Midbrain (tissue), 1 donor: ENCODE data around the gene LINS1.
A peak's percentile ranks its signal among the peaks of the same experiment; 100 is the strongest.

Experiments
- DNase-seq: peaks from one replicate; lab custom pipeline; 2025; lab: John Stamatoyannopoulos, UW

Gene LINS1

DNA sequence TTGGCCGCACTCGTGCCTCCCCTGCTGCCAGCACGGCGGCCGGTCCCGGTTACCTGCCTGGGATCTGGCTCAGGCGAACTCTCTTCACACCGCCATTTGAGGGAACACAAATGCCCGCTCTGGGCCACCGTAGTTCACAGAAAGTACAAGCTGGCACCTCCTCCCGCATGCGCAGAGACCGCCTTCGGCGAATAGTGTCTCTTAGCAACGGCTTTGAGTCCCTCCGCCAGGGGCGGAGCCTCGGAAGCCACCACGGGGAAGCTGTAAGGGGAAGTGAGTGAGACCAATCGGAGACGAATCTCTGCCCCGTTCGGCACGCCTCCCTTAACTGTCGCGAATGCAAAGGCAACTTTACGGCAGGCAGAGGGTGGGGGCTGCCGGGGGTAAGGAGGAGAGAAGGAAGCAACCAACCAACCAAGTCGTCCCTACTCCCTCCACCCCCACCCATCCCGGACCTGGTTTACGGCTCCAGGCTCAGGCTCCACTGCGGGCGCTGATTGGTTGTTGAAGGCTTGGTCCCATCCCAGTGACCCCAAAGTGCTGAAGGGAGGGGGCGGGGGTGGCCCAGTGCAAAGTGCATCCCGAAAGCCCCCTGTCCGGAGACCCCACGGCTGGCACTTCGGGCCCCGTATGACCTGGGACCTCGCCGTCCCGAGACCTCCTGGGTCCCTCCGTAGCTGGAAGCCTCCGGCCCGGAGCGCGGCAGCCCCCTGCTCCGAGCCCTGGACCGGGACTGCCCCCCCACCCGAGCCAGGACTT lies at the start of gene LINS1, which contains the start of gene ASB7:
Gene LINS1, minus strand, starts transcription at position 121 of the 759 bp plus-strand sequence. CDS start 21,342 bp downstream, outside the sequence.
Gene ASB7, plus strand, starts transcription at position 526 of the 759 bp plus-strand sequence. CDS start 9,628 bp downstream, outside the sequence.
- DNase-seq = peak; percentile 100

DNA sequence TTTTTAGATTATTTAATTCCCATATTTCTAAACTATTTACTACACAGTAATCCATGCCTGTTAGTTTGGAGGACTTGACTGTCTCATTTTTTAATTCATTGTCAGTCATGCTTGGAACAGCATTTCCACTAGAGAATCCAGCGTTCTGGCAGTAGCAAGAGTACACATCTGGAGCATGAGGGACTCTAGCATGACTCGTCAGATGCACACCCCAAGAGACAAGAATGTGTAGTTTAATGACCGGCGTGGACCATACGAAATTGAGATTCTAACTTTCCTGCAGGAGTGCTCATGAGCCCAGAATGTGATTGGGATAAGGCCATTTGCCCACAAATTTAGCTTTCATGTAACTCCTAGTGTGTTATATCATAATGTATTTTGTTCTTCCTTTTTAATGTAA lies 49.3 kb upstream of the LINS1 start:
- DNase-seq = no peak

- DNase-seq = no peak
Measured at GRCh38 chr15:100650685-100651084, 48.7 kb upstream of the LINS1 start.

DNA sequence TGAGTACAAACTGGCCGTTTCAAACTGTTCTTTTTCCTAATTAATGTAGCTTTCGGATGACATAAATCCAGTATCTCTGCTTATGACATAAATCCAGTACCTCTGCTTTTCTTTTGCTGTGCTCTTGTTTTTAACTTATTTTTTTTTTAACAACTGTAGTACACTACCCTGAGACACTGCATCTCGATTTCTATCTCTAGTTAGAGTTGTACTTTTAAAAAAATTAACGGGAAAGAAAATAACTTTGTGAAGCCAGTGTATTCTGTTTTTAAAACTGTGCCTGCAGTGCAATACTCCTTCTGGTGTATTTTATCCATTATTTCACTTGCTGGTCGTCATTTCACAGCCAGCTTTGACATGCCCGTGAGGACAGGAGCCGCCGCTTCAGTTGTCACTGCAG lies 47.0 kb upstream of the LINS1 start:
- no peak for DNase-seq

DNA sequence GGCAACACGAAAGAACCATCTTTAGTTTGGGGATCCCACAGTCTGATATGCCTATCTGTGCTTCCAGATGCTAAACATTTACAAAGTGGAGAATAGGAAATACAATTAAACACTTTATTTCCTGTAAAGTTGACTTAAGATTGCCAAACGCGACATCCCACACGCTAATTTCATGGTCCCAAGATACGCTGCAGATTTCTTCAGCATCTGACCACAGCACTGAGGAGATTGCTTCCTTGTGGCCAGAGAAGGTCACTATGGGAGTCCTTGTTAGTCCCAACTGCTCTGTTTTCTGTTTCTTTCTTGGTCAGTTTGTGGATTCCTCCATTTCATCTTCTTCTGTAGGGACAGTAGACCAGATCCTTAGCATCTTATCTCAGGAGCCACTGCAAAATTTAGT lies 43.7 kb upstream of the LINS1 start:
- no peak for DNase-seq

DNA sequence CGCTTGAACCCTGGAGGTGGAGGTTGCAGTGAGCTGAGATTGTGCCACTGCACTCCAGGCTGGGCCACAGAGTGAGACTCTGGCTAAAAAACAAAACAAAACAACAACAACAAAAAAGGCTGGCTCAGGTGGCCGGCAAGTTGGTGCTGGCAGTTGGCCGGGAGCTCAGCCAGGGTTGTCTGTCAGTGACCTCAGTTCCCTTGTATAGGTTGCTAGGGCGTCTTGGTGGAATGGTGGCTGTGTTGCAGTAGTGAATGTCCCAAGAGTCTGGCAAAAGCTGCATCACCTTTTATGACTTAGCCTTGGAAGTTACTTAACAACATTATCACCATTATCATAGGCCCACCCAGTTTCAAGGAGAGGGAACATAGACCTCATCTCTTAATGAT lies 41.0 kb upstream of the LINS1 start:
- no peak for DNase-seq

GRCh38 chr15:100642213-100642949 lies 40.4 kb upstream of the LINS1 start:
- DNase-seq = no peak

- no peak for DNase-seq
Measured at GRCh38 chr15:100638177-100638730, 36.3 kb upstream of the LINS1 start.

DNA sequence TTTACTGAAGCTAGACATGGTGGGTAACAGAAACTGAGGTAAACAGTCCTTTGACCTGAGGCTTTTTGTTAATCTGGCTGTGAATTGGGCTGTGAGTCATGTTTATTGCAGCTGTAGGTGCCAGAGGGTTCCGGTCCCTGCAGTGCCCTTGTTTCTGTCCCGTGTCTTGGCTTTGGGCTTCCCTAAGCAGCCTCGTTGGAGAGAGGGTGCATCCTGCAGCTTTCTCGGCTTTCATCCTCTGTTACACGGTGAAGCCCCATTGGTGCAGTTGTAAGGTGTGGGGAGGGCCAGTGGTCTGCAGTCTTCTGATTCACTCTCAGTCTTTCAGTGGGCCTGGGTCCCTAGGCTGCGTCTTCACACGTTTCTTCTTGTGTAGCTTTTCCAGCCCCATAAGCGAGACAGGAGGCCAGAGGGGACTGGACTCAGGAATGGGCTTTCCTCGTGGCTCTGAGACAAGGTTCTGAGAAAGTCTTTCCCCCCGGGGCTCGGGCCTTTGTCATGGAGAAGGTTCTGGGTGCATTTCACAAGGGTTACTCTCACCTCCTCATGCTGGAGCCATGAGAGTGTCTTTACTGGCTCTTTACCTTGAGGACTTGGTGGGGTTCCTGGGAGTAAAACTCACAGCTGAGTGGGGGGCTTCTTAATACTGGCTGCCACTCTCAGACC lies 33.6 kb upstream of the LINS1 start:
- DNase-seq = no peak

- DNase-seq = no peak
Measured at GRCh38 chr15:100633763-100634075, 31.7 kb upstream of the LINS1 start.

DNA sequence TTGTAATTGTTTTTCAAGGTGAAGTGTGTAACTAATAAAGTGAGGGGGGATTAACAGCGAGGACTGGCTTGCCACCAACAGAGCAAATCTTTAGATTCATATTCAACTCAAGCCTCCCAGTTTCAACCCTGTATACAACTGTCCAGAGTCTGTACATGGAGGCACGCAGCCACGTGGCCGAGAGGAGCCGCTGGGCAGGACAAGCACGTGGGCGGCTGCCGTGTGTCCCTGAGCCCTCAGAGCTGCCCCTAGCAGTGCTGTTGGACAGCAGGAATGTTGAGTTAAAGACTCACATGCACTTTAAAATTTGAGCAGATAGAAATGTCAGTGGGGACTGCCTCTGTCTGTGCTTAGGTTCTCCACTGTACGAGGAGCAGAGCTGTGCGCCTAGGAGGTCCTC lies 29.8 kb upstream of the LINS1 start:
- DNase-seq = no peak

DNA sequence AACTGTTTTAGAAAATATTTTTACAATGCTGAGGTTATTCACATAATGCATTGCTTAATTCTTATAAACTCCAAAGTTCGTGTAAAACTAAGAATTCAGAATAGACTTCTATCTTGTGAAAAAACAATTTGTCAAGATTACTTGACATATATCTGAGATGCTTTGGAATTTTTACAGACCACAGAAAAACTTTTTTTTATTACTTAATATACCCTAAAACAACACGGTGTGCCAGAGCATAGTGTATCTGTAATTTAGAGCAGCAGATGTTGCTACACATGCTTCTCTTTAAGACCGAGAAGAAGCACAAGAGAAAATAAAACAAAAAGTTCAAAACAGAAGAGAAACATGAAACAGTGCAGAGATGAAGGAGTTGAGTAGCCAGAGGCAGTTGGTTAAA lies 26.8 kb upstream of the LINS1 start:
- DNase-seq = no peak

GRCh38 chr15:100627789-100628395 lies 25.9 kb upstream of the LINS1 start:
- peak; percentile 78 for DNase-seq

DNA sequence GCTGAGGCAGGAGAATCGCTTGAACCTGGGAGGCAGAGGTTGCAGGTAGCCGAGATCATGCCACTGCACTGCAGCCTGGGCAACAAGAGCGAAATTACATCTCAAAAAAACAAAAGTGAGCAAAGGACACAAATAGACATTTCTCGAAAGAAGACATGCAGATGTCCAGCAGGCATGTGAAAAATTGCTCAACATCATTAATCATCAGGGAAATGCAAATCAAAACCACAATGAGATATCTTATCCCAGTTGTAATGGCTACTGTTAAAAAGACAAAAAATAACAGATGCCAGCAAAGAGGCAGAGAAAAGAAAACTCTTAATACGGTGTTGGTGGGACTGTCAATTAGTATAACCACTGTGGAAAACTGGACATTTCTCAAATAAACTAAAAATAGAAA lies 21.3 kb upstream of the LINS1 start:
- DNase-seq = no peak

DNA sequence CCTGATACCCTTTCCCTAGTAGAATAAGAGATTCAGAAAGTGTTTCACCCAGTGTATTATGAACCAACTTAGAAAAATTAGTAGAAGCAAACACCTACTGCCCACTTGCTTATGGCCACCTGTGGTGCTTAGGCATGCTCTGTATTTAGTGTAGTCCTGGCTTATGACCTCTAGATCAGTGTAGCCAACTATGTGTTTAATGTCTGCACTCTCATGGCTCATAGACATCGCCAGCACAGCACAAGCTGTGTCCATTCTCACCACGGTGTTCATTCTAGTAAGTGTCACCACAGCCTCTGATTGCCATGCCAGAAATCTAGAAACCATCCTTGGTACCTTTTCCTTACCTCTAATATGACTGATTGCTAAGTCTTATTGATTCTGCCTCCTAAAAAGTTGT lies 14.7 kb upstream of the LINS1 start:
- DNase-seq = no peak

- DNase-seq = no peak
Measured at GRCh38 chr15:100615801-100616200, 13.8 kb upstream of the LINS1 start.

- DNase-seq = no peak
Measured at GRCh38 chr15:100614918-100615317, 12.9 kb upstream of the LINS1 start.

DNA sequence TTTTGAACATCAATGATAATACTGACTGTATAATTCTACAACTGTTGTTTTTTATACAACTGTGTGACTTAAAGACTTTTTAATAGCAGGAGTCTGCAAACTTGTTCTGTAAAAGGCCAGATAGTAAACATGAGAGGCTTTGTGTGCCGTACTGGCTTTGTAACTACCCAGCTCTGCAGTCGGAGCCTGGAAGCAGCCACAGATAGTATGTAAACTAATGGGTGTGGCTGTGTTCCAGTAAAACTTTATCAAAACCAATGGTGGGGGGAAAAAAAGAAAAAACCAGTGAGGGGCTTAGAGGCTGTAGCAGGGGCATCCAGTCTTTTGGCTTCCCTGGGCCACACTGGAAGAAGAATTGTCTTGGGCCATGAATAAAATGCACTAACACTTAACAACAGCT lies 12.4 kb upstream of the LINS1 start:
- no peak for DNase-seq

DNA sequence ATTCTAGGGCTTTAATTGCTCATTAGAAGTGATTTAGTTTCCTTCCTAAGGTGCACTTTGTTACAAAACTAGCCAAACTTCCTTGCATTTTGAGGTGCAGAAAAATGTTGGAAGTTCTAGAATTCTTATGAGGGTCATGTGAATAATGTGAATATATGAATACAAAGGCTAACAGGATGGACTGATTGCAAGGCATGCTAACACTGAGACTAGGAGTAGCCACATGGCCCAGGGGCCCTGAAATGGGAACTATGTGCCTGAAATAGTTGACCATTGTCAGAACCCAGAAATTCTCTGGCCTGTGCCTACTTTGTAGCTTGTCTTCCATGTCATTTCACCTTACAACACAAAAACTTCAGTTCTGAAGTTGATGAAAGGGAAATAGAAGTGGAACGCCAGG lies 11.2 kb upstream of the LINS1 start:
- DNase-seq = no peak

DNA sequence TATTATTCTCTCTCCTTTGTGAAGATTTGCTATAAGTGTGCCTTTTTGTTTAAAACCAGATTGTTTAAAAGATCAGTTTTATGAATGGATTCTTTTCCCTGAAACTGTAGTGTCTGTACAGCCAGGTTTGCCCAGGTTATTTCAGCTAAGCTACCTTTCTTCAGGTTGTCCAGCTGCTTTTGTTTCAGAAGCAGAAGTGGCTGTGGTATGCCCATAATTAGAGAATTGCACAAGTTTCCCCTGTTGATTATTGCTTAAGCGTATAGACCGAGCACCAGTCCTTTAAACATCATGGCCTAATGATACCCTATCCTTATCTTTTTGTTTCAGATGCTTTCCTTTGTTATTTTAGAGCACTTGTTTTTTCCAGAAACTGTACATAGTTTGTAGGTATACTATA lies 10.6 kb upstream of the LINS1 start:
- DNase-seq = no peak

- DNase-seq = peak; percentile 1
Measured at GRCh38 chr15:100602823-100603393, 924 bp upstream of the LINS1 start.

DNA sequence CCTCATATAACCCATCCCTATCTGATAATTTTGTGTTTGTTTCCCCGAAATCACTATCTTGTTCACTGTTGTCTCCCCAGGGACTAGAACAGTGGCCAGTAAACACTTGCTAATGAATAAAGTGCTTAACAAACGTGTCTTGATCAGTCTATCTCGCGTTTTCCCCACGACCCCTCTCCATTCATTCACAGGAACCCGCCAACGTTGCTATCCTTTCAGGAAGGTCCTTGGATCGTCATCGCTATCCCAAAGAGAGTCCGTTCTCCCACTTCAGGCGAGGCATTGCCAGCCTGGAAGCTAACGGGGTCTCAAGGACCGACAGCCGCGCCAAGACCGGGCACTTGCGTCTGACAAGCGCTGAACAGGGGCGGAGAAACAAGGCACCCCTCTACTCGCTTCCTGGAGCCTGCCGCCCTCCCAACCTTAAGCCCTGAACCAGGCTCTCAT lies 344 bp downstream of the LINS1 start:
- DNase-seq = no peak
